Activated CD8-positive, alpha-beta T cell treated with anti-CD3 and anti-CD28 coated beads, Interleukin-2, amount 10 ng/mL, durations not matched to agents 7 days and 5 days (primary cell): ENCODE results near the gene WRAP73. TPM values are rescaled to one million over a fixed set of nuclear protein-coding genes. Genes with fewer than 3 reads are reported as not detected.
A peak's percentile ranks its signal among the peaks of the same experiment; 100 is the strongest.

Experiments used
- ATAC-seq: fragments of 150-1000 bp; cut with Tn5 transposase; one replicate; pipeline ENCODE4 v1.10.0; 2021; ENCODE audit warnings: moderate library complexity
- CTCF ChIA-PET: fragments of 350-600 bp; sonication (Branson Sonifier 250); formaldehyde crosslinking; loops from one replicate; lab custom pipeline; 2021; ENCODE audit warnings: antibody characterized with exemption; lab: Charles Lee
- POLR2A ChIA-PET: fragments of 350-600 bp; sonication (Branson Sonifier 250); formaldehyde crosslinking; loops from one replicate; lab custom pipeline; 2021; ENCODE audit warnings: antibody characterized with exemption; lab: Charles Lee
- DNase-seq: peaks from one replicate; pipeline ENCODE4 v3.0.0-alpha.2; 2020
- H3K27ac Mint-ChIP-seq: one replicate; pipeline ENCODE4 v1.8.0; 2021; ENCODE audit warnings: mild to moderate bottlenecking, mixed read lengths
- H3K27me3 Mint-ChIP-seq: one replicate; pipeline ENCODE4 v1.8.0; 2021; ENCODE audit warnings: low read depth, mixed read lengths
- H3K36me3 Mint-ChIP-seq: one replicate; pipeline ENCODE4 v1.8.0; 2021; ENCODE audit warnings: low read depth, mixed read lengths
- H3K4me1 Mint-ChIP-seq: one replicate; pipeline ENCODE4 v1.8.0; 2021; ENCODE audit warnings: low read depth, mixed read lengths
- H3K4me3 Mint-ChIP-seq: one replicate; pipeline ENCODE4 v1.8.0; 2021; ENCODE audit warnings: mild to moderate bottlenecking, mixed read lengths
- H3K9me3 Mint-ChIP-seq: one replicate; pipeline ENCODE4 v1.8.0; 2022; ENCODE audit warnings: mixed read lengths; ENCODE audit not compliant: insufficient read depth
- total RNA-seq, 2 experiments: library from RNA; stranded (reverse); gene quantifications; one replicate each; pipeline ENCODE4 v1.2.3, GENCODE V29; 2021

Gene WRAP73
- 10 to 100 TPM; 33.1 to 36.7 TPM for total RNA-seq

GRCh38 chr1:3649342-3650247 is at the start of gene WRAP73:
Gene WRAP73 (minus strand): TSS chr1:3650103. CDS start chr1:3649999, 104 bp downstream.
- POLR2A ChIA-PET, result interaction anchor here (0.9 kb wide), 1 partner anchor 11 kb away, joined by 3 read pairs; no protein-coding TSS in a partner anchor
- peak within 1 kb of the TSS; percentile 66 for H3K27ac Mint-ChIP-seq
- peaks cover 14% of the 10 kb centered on the region for H3K36me3 Mint-ChIP-seq
- H3K4me1 Mint-ChIP-seq, result peaks cover 24% of the 10 kb centered on the region
- peak within 1 kb of the TSS; percentile 80 for H3K4me3 Mint-ChIP-seq
- DNase-seq (peak; percentile 93), ATAC-seq (peak; percentile 98)
- no peaks in the 10 kb centered on the region for H3K9me3 Mint-ChIP-seq
- CTCF ChIA-PET, result interaction anchor here (0.7 kb wide), 1 partner anchor 31 kb away, joined by 3 read pairs; no protein-coding TSS in a partner anchor
- peaks cover 24% of the 10 kb centered on the region for H3K27me3 Mint-ChIP-seq

- H3K4me3 Mint-ChIP-seq, result no peak overlapping the region
- H3K4me1 Mint-ChIP-seq, result peaks cover 4% of the 10 kb centered on the region
- H3K36me3 Mint-ChIP-seq, result no peaks in the 10 kb centered on the region
- DNase-seq (no peak), ATAC-seq (no peak)
- no peak overlapping the region for H3K27ac Mint-ChIP-seq
- H3K9me3 Mint-ChIP-seq, result no peaks in the 10 kb centered on the region
- CTCF ChIA-PET, result no interaction called here
- H3K27me3 Mint-ChIP-seq, result no peaks in the 10 kb centered on the region
- POLR2A ChIA-PET, result no interaction called here
Observed at GRCh38 chr1:3699596-3699995, 49.7 kb upstream of the WRAP73 start.

- POLR2A ChIA-PET, result no interaction called here
Observed at GRCh38 chr1:3698660-3699408, 48.9 kb upstream of the WRAP73 start.

GRCh38 chr1:3697810-3698209 is 47.9 kb upstream of the WRAP73 start:
- DNase-seq, result no peak
- CTCF ChIA-PET, result interaction anchor here (1.0 kb wide), 1 partner anchor 27 kb away, joined by 3 read pairs; no protein-coding TSS in a partner anchor
- no peaks in the 10 kb centered on the region for H3K36me3 Mint-ChIP-seq
- no peak overlapping the region for H3K4me3 Mint-ChIP-seq
- H3K9me3 Mint-ChIP-seq, result no peaks in the 10 kb centered on the region
- no peak overlapping the region for H3K27ac Mint-ChIP-seq
- no peaks in the 10 kb centered on the region for H3K27me3 Mint-ChIP-seq
- no peaks in the 10 kb centered on the region for H3K4me1 Mint-ChIP-seq
- POLR2A ChIA-PET, result no interaction called here
- no peak for ATAC-seq

More at GRCh38 chr1:3698660-3699408, 48.9 kb upstream of the WRAP73 start:
- H3K4me3 Mint-ChIP-seq, result no peak overlapping the region
- no peak for ATAC-seq
- no peaks in the 10 kb centered on the region for H3K27me3 Mint-ChIP-seq
- no peaks in the 10 kb centered on the region for H3K9me3 Mint-ChIP-seq
- CTCF ChIA-PET, result interaction anchor here (1.0 kb wide), 1 partner anchor 26 kb away, joined by 3 read pairs; no protein-coding TSS in a partner anchor
- no peaks in the 10 kb centered on the region for H3K36me3 Mint-ChIP-seq
- H3K27ac Mint-ChIP-seq, result no peak overlapping the region
- H3K4me1 Mint-ChIP-seq, result no peaks in the 10 kb centered on the region
- DNase-seq, result no peak

GRCh38 chr1:3697104-3697503 is 47.2 kb upstream of the WRAP73 start:
- Mint-ChIP-seq H3K9me3 (no peaks in the 10 kb centered on the region), H3K4me3 (no peak overlapping the region), H3K36me3 (no peaks in the 10 kb centered on the region), H3K27ac (no peak overlapping the region), H3K4me1 (no peaks in the 10 kb centered on the region), H3K27me3 (no peaks in the 10 kb centered on the region)
- ATAC-seq (no peak), DNase-seq (no peak)
- CTCF ChIA-PET, result no interaction called here
- POLR2A ChIA-PET, result no interaction called here

GRCh38 chr1:3696689-3697088 is 46.8 kb upstream of the WRAP73 start:
- Mint-ChIP-seq H3K4me1 (no peaks in the 10 kb centered on the region), H3K36me3 (no peaks in the 10 kb centered on the region), H3K27me3 (no peaks in the 10 kb centered on the region), H3K27ac (no peak overlapping the region), H3K4me3 (no peak overlapping the region), H3K9me3 (no peaks in the 10 kb centered on the region)
- CTCF ChIA-PET, result no interaction called here
- POLR2A ChIA-PET, result no interaction called here
- ATAC-seq (no peak), DNase-seq (no peak)

- no peaks in the 10 kb centered on the region for H3K36me3 Mint-ChIP-seq
- ChIA-PET POLR2A (no interaction called here), CTCF (interaction anchor here (1.0 to 1.3 kb wide), 2 partner anchors 16 to 29 kb away, joined by 3 to 5 read pairs; no protein-coding TSS in a partner anchor)
- H3K9me3 Mint-ChIP-seq, result no peaks in the 10 kb centered on the region
- H3K4me1 Mint-ChIP-seq, result no peaks in the 10 kb centered on the region
- H3K4me3 Mint-ChIP-seq, result no peak overlapping the region
- peak; percentile 36 for DNase-seq
- no peak overlapping the region for H3K27ac Mint-ChIP-seq
- no peaks in the 10 kb centered on the region for H3K27me3 Mint-ChIP-seq
- peak; percentile 62 for ATAC-seq
Observed at GRCh38 chr1:3695326-3696217, 45.7 kb upstream of the WRAP73 start.

GRCh38 chr1:3693321-3693720 is 43.4 kb upstream of the WRAP73 start:
- DNase-seq, result no peak
- Mint-ChIP-seq H3K4me1 (no peaks in the 10 kb centered on the region), H3K36me3 (no peaks in the 10 kb centered on the region), H3K27ac (no peak overlapping the region), H3K27me3 (no peaks in the 10 kb centered on the region), H3K9me3 (no peaks in the 10 kb centered on the region), H3K4me3 (no peak overlapping the region)
- ChIA-PET CTCF (no interaction called here), POLR2A (no interaction called here)
- ATAC-seq, result no peak

- no peak for ATAC-seq
- DNase-seq, result no peak
- ChIA-PET POLR2A (no interaction called here), CTCF (no interaction called here)
- no peaks in the 10 kb centered on the region for H3K27me3 Mint-ChIP-seq
- H3K27ac Mint-ChIP-seq, result no peak overlapping the region
- H3K4me1 Mint-ChIP-seq, result no peaks in the 10 kb centered on the region
- no peak overlapping the region for H3K4me3 Mint-ChIP-seq
- no peaks in the 10 kb centered on the region for H3K36me3 Mint-ChIP-seq
- H3K9me3 Mint-ChIP-seq, result no peaks in the 10 kb centered on the region
Observed at GRCh38 chr1:3692598-3692997, 42.7 kb upstream of the WRAP73 start.

- DNase-seq (no peak), ATAC-seq (no peak)
- Mint-ChIP-seq H3K36me3 (no peaks in the 10 kb centered on the region), H3K4me3 (no peak overlapping the region), H3K4me1 (no peaks in the 10 kb centered on the region), H3K9me3 (no peaks in the 10 kb centered on the region), H3K27me3 (no peaks in the 10 kb centered on the region), H3K27ac (no peak overlapping the region)
- ChIA-PET CTCF (no interaction called here), POLR2A (no interaction called here)
Observed at GRCh38 chr1:3691421-3692204, 41.7 kb upstream of the WRAP73 start.
